Lower leg skin (tissue), 3 donors: ENCODE measurements around the gene HPS3.

Source experiments
- CTCF ChIP-seq, 3 donors: fragments of 450-650 bp; IDR thresholded peaks; one replicate each; pipeline ENCODE4 v1.5.1; 2016; ENCODE audit warnings: antibody characterized with exemption in 3 of 3, mild to moderate bottlenecking in 3 of 3, moderate library complexity in 2 of 3
- POLR2A ChIP-seq, 2 donors: fragments of 450-650 bp; IDR thresholded peaks; one replicate each; pipeline ENCODE4 v1.6.1; 2016 to 2017; ENCODE audit warnings: antibody characterized with exemption in 2 of 2, mild to moderate bottlenecking in 1 of 2, moderate library complexity in 1 of 2

- TF ChIP-seq CTCF (IDR thresholded peaks at IDR 0.05): no peak
- no peak for TF ChIP-seq POLR2A (IDR thresholded peaks at IDR 0.05)
Observed at GRCh38 chr3:149080699-149081091, 48.7 kb upstream of the HPS3 start.
